ENCODE results near the gene NFIX. TPM values are rescaled to one million over a fixed set of nuclear protein-coding genes. Genes with fewer than 3 reads are reported as not detected.
A peak's percentile ranks its signal among the peaks of the same experiment; 100 is the strongest.

The NFIX gene
- total RNA-seq, 1 donor from 2014 or later: not detected

- TF ChIP-seq CTCF (conservative IDR thresholded peaks at IDR 0.05; ENCODE audit: low read depth, low read length): no peak
- H3K4me3 ChIP-seq (ENCODE audit: low read depth, low read length): peak overlapping the region; percentile 83
- DNase-seq (ENCODE audit: low read depth): no peak
These were observed 123.3 kb downstream of the NFIX start for GRCh38 chr19:13118424-13119193.

GRCh38 chr19:13119627-13120026, 124.4 kb downstream of the NFIX start:
- H3K4me3 ChIP-seq (ENCODE audit: low read depth, low read length): peak overlapping the region; percentile 83
- DNase-seq (ENCODE audit: low read depth): no peak
- no peak for TF ChIP-seq CTCF (conservative IDR thresholded peaks at IDR 0.05; ENCODE audit: low read depth, low read length)

GRCh38 chr19:13120031-13120430, 124.8 kb downstream of the NFIX start:
- no peak for DNase-seq (ENCODE audit: low read depth)
- H3K4me3 ChIP-seq (ENCODE audit: low read depth, low read length): no peak overlapping the region

GRCh38 chr19:13120817-13121216, 125.5 kb downstream of the NFIX start:
- TF ChIP-seq CTCF (conservative IDR thresholded peaks at IDR 0.05; ENCODE audit: low read depth, low read length): no peak
- H3K4me3 ChIP-seq (ENCODE audit: low read depth, low read length): no peak overlapping the region
- no peak for DNase-seq (ENCODE audit: low read depth)

More at GRCh38 chr19:13120031-13120430, 124.8 kb downstream of the NFIX start:
- TF ChIP-seq CTCF (conservative IDR thresholded peaks at IDR 0.05; ENCODE audit: low read depth, low read length): no peak

- no peak for TF ChIP-seq CTCF (conservative IDR thresholded peaks at IDR 0.05; ENCODE audit: low read depth, low read length)
- H3K4me3 ChIP-seq (ENCODE audit: low read depth, low read length): no peak overlapping the region
- DNase-seq (ENCODE audit: low read depth): no peak
These were observed 126.4 kb downstream of the NFIX start for GRCh38 chr19:13121551-13122274.

DNA sequence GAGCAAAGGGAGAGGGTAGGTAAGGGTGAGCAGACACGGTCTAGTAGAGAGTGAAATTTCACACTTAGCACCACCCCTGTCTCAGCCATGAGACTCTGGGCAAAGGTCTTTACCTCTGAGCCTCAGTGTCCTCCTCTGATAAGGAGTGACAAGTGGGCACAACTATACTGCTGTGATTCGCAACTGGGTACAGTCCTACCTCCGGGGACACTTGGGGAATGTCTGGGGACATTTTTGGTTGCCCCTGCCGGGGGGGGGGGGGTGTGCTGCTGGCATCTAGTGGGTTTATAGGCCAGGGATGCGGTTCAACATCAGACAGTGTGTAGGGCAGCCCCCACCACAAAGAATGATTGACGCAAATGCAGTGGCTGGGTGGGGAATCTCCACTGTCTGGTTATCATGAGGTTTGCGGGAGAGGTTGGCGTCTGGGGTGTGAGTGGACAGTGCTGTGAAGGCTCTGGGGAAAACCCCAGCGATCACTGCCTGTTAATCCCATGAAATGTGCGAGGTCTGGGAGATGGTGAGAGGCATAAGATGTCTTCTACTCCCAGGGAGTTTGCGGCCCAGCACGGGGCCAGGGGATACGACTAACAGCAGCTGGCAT, 127.1 kb downstream of the NFIX start:
- TF ChIP-seq CTCF (conservative IDR thresholded peaks at IDR 0.05; ENCODE audit: low read depth, low read length): no peak
- no peak overlapping the region for H3K4me3 ChIP-seq (ENCODE audit: low read depth, low read length)
- DNase-seq (ENCODE audit: low read depth): no peak
